ENCODE data around the gene DAP. TPM values are rescaled to one million over a fixed set of nuclear protein-coding genes. Genes with fewer than 3 reads are reported as not detected.

Gene DAP
- total RNA-seq, 1 experiment from 2014 or later: 95.9 TPM

- Histone ChIP-seq H3K27ac (ENCODE audit: low read depth, low read length, poor library complexity, severe bottlenecking) (no peak overlapping the region), H3K27me3 (replicated peaks; ENCODE audit: insufficient read depth, low read depth, low read length, poor library complexity) (peaks cover 2% of the 10 kb centered on the region), H3K9me3 (ENCODE audit: low read depth, low read length, poor library complexity, severe bottlenecking) (no peaks in the 10 kb centered on the region), H3K4me1 (ENCODE audit: insufficient read depth, low read length, poor library complexity, severe bottlenecking) (no peaks in the 10 kb centered on the region), H3K36me3 (ENCODE audit: insufficient read depth, low read length, poor library complexity, severe bottlenecking) (no peaks in the 10 kb centered on the region), H3K4me3 (ENCODE audit: low read depth, low read length, poor library complexity, severe bottlenecking) (no peak overlapping the region)
- no peak for DNase-seq (ENCODE audit: low spot score)
- POLR2A ChIA-PET (ENCODE audit: low non-redundant PET): no interaction called here
- BruUV-seq (replicated peaks): no TSS peak
- CTCF ChIA-PET: no interaction called here
- TF ChIP-seq EZH2 (IDR thresholded peaks at IDR 0.05; ENCODE audit: borderline replicate concordance, low read depth, low read length, poor library complexity, severe bottlenecking) (no peak), CTCF (conservative IDR thresholded peaks at IDR 0.05; ENCODE audit: low read depth, low read length) (no peak)
- intact Hi-C loops (cut with micrococcal nuclease; ENCODE audit: unreplicated experiment): no loop called here
These were observed 125.7 kb downstream of the DAP start for GRCh38 chr5:10635257-10635866.

GRCh38 chr5:10634562-10634961 lies 126.5 kb downstream of the DAP start:
- H3K36me3 ChIP-seq (ENCODE audit: insufficient read depth, low read length, poor library complexity, severe bottlenecking): no peaks in the 10 kb centered on the region
- BruUV-seq (replicated peaks): no TSS peak
- intact Hi-C loops (cut with micrococcal nuclease; ENCODE audit: unreplicated experiment): no loop called here
- H3K27ac ChIP-seq (ENCODE audit: low read depth, low read length, poor library complexity, severe bottlenecking): no peak overlapping the region
- no peak for DNase-seq (ENCODE audit: low spot score)
- TF ChIP-seq EZH2 (IDR thresholded peaks at IDR 0.05; ENCODE audit: borderline replicate concordance, low read depth, low read length, poor library complexity, severe bottlenecking): no peak
- TF ChIP-seq CTCF (conservative IDR thresholded peaks at IDR 0.05; ENCODE audit: low read depth, low read length): no peak
- no peaks in the 10 kb centered on the region for H3K9me3 ChIP-seq (ENCODE audit: low read depth, low read length, poor library complexity, severe bottlenecking)
- H3K4me1 ChIP-seq (ENCODE audit: insufficient read depth, low read length, poor library complexity, severe bottlenecking): no peaks in the 10 kb centered on the region
- H3K27me3 ChIP-seq (replicated peaks; ENCODE audit: insufficient read depth, low read depth, low read length, poor library complexity): no peaks in the 10 kb centered on the region
- ChIA-PET POLR2A (ENCODE audit: low non-redundant PET) (no interaction called here), CTCF (no interaction called here)
- no peak overlapping the region for H3K4me3 ChIP-seq (ENCODE audit: low read depth, low read length, poor library complexity, severe bottlenecking)

- Histone ChIP-seq H3K4me3 (ENCODE audit: low read depth, low read length, poor library complexity, severe bottlenecking) (no peak overlapping the region), H3K27me3 (replicated peaks; ENCODE audit: insufficient read depth, low read depth, low read length, poor library complexity) (no peaks in the 10 kb centered on the region), H3K4me1 (ENCODE audit: insufficient read depth, low read length, poor library complexity, severe bottlenecking) (no peaks in the 10 kb centered on the region), H3K9me3 (ENCODE audit: low read depth, low read length, poor library complexity, severe bottlenecking) (no peaks in the 10 kb centered on the region), H3K36me3 (ENCODE audit: insufficient read depth, low read length, poor library complexity, severe bottlenecking) (no peaks in the 10 kb centered on the region), H3K27ac (ENCODE audit: low read depth, low read length, poor library complexity, severe bottlenecking) (no peak overlapping the region)
- no peak for TF ChIP-seq CTCF (conservative IDR thresholded peaks at IDR 0.05; ENCODE audit: low read depth, low read length)
- no peak for TF ChIP-seq EZH2 (IDR thresholded peaks at IDR 0.05; ENCODE audit: borderline replicate concordance, low read depth, low read length, poor library complexity, severe bottlenecking)
- ChIA-PET CTCF (interaction anchor here (0.7 kb wide), 1 partner anchor 421 kb away, joined by 7 read pairs; no protein-coding TSS in a partner anchor), POLR2A (ENCODE audit: low non-redundant PET) (no interaction called here)
- intact Hi-C loops (cut with micrococcal nuclease; ENCODE audit: unreplicated experiment): no loop called here
- no peak for DNase-seq (ENCODE audit: low spot score)
- no TSS peak for BruUV-seq (replicated peaks)
These were observed 127.0 kb downstream of the DAP start for GRCh38 chr5:10634050-10634449.

Data from A673 (cell line).